Activated naive CD8-positive, alpha-beta T cell (primary cell): ENCODE results near the gene SPG11.
"Not testable (repeated sequence)": the region's sequence is repeated elsewhere in the genome, so short reads cannot be mapped to it uniquely, and the experiment has no call there.

ENCODE experiments used
- H3K27ac Mint-ChIP-seq: one replicate; pipeline ENCODE4 v1.8.0; 2021; ENCODE audit warnings: mixed read lengths
- H3K27me3 Mint-ChIP-seq: one replicate; pipeline ENCODE4 v1.8.0; 2021; ENCODE audit warnings: mixed read lengths
- H3K36me3 Mint-ChIP-seq: one replicate; pipeline ENCODE4 v1.8.0; 2021; ENCODE audit warnings: mixed read lengths
- H3K4me1 Mint-ChIP-seq: one replicate; pipeline ENCODE4 v1.8.0; 2021; ENCODE audit warnings: low read depth, mixed read lengths
- H3K4me3 Mint-ChIP-seq: one replicate; pipeline ENCODE4 v1.8.0; 2021; ENCODE audit warnings: mild to moderate bottlenecking, mixed read lengths
- H3K9me3 Mint-ChIP-seq: one replicate; pipeline ENCODE4 v1.8.0; 2021; ENCODE audit warnings: low read depth, mixed read lengths

SPG11 gene

DNA sequence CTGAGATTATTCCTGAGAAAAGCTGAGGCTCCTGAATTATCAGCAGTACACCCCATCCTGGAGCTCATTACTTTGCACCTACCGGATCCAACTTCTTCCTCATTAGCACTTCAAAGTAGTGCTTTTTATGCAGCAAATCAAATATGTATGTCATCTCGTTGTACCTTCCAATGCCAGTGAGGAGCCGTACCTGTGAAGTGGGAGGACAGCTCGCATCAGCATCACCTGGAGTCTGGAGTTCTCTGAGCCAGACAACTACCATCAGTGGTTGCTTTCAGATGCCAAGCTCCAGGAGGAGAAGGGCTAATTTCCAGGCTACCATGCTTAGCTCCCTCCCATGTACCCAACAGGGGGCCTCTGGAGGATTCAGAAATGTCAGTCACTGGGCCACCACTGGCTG lies 94.1 kb downstream of the SPG11 start:
- Mint-ChIP-seq H3K4me1 (no peaks in the 10 kb centered on the region), H3K9me3 (no peaks in the 10 kb centered on the region), H3K4me3 (no peak overlapping the region), H3K27ac (no peak overlapping the region), H3K27me3 (no peaks in the 10 kb centered on the region), H3K36me3 (peaks cover 14% of the 10 kb centered on the region)

DNA sequence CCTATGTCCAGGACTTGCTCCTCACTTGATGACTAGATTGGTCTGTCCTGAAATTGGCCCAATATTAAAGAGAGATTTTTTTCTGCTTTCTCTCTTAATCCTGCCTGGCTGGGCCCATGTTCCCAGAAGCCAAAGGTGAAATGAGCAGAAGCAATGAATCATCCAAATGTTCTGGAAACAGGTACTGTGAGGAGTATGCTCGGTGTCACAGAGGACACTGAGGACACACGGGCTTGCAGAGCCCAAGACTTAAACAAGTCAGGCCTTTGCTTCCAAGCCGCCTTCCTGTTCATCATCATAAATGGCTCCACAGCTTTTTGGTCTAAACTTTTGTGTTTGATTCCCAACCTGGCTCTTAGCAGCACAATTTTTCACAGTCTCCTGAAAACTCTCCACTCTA lies 95.1 kb downstream of the SPG11 start:
- H3K4me3 Mint-ChIP-seq = no peak overlapping the region
- no peak overlapping the region for H3K27ac Mint-ChIP-seq
- no peaks in the 10 kb centered on the region for H3K9me3 Mint-ChIP-seq
- H3K27me3 Mint-ChIP-seq = no peaks in the 10 kb centered on the region
- H3K36me3 Mint-ChIP-seq = peaks cover 15% of the 10 kb centered on the region
- no peaks in the 10 kb centered on the region for H3K4me1 Mint-ChIP-seq

DNA sequence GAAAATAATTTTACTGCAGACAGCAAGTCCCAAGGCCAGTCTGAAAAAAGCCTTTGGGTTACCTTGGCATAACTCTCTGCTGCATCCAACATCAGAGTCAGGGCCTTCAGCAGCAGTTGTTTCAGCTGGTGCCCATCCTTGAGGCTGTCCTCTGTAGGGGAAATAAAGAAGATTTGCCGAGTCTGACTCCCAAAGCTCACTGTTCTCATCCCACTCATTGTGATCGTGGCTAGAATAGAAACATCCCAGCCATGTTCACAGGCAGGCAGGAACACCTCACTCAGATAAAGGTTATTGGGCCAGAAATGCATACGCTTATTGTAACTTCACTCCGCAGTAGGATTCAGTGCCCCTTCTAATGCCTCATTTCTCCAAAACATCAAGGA lies 97.3 kb downstream of the SPG11 start:
- H3K4me1 Mint-ChIP-seq = peaks cover 4% of the 10 kb centered on the region
- H3K9me3 Mint-ChIP-seq = no peaks in the 10 kb centered on the region
- H3K27ac Mint-ChIP-seq = no peak overlapping the region
- peaks cover 15% of the 10 kb centered on the region for H3K36me3 Mint-ChIP-seq
- H3K4me3 Mint-ChIP-seq = no peak overlapping the region
- H3K27me3 Mint-ChIP-seq = no peaks in the 10 kb centered on the region

DNA sequence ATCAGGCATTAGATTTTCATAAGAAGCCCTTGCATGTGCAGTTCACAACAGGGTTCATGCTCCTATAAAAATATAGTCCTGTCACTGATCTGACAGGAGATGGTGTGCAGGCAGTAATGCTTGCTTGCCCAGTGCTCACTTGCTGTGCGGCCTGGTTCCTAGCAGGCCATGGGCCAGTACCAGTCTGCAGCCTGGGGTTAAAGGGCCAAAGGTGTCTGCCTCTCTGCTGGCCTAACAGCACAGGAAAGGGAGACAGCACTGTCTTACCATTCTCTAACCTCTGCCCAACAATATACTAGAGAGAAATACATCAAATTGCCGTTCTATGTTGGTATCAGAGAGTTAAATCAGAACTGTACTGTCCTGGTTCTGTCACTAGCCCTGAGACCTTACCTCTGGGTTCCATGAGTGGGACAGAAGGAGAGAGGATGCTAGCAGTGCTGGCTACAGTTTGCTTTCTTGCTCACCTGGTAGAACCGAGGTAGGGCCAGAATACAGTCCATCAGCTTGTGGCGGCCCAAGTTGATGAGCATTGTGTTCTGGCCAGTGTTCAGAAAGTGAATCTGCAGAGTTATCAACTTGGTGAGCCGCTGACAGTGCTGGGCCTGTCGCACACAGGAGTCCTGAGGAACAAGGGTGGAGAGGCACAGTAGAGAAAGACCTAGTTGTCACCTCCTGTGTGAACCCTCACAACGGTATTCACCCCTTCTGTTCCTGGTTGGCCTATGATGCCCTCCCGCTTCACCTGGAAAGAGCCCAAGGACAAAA lies 97.9 kb downstream of the SPG11 start:
- Mint-ChIP-seq H3K9me3 (no peaks in the 10 kb centered on the region), H3K27ac (no peak overlapping the region), H3K4me3 (no peak overlapping the region), H3K27me3 (no peaks in the 10 kb centered on the region), H3K36me3 (peaks cover 15% of the 10 kb centered on the region), H3K4me1 (peaks cover 10% of the 10 kb centered on the region)

DNA sequence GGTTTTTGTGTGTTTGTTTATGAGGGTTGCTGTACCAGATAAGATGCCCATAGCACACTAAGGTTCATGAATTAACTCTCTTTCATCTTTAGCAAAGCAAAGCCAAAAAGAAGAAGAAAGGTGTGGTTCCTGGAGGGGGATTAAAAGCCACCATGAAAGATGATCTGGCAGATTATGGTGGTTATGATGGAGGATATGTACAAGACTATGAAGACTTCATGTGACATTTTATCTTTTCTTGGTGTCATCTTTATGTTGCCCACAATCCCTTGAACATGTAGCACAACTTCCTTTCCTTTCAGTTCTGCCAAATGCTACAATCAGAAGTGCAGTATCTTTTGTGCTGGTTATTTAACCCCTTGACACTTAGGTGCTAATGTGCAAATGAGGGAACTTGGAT lies 102.5 kb downstream of the SPG11 start:
- H3K27me3 Mint-ChIP-seq, H3K4me3 Mint-ChIP-seq, H3K9me3 Mint-ChIP-seq: not testable (repeated sequence)
- Mint-ChIP-seq H3K27ac (peak overlapping the region; percentile 78), H3K4me1 (peaks cover 33% of the 10 kb centered on the region), H3K36me3 (peaks cover 18% of the 10 kb centered on the region)

DNA sequence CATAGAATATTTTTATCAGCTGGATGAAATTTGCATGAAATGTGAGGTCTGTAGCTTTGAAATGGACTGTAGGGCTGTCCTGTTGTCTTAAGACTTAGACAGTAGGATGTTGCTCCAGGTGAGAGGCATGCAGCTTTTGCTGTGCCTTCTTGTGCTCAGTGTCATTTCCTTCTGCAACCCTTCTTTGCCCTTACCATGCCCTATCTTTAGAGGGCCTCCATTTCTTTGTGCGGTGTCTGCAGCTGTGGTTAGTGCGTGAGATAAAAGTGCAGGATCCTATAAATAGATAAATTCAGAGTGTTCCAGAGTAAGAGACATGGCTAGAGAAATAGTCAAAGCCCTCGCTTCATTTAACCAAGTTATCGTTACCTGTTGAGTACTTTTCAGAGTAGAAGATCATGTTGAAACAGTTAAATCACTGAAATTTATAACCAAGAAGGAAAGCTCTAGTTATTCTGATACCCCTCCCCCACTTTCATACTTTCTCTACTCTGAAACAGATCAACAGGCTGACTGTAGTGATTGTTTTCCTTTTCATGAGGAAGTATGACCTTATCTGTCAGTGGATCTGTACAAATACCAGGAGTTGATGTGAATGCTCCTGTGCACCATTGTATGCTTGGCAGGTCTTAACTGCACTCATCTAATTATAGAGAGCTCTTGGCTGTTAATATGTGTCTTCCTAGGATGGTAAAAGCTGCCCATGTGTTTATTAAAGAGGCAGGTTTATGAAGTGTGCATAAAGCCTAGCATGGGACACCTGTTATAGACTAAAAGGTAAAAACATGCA lies 108.3 kb downstream of the SPG11 start:
- no peak overlapping the region for H3K4me3 Mint-ChIP-seq
- peak overlapping the region; percentile 58 for H3K27ac Mint-ChIP-seq
- H3K9me3 Mint-ChIP-seq = no peaks in the 10 kb centered on the region
- peaks cover 44% of the 10 kb centered on the region for H3K4me1 Mint-ChIP-seq
- peaks cover 17% of the 10 kb centered on the region for H3K36me3 Mint-ChIP-seq
- no peaks in the 10 kb centered on the region for H3K27me3 Mint-ChIP-seq

DNA sequence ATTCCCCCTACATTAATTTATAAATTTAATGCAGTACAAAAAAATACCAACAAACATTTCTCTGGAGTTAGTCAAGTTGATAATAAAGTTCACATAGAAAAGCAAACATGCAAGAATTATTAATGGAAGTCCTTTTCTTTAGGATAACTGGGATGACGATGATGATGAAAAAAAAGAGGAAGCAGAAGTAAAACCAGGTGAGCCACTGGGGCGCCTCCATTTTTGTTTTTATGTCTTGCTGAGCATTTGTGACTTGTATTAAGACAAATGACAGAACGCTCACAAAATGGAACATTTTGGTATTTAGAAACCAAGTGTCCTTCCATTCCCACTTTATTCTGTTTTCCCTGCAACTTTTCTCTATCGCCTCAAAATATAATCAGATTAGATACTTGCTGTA lies 112.7 kb downstream of the SPG11 start:
- Mint-ChIP-seq H3K4me1 (peaks cover 51% of the 10 kb centered on the region), H3K9me3 (no peaks in the 10 kb centered on the region), H3K27ac (peak overlapping the region; percentile 64), H3K36me3 (peaks cover 10% of the 10 kb centered on the region), H3K4me3 (no peak overlapping the region), H3K27me3 (no peaks in the 10 kb centered on the region)

DNA sequence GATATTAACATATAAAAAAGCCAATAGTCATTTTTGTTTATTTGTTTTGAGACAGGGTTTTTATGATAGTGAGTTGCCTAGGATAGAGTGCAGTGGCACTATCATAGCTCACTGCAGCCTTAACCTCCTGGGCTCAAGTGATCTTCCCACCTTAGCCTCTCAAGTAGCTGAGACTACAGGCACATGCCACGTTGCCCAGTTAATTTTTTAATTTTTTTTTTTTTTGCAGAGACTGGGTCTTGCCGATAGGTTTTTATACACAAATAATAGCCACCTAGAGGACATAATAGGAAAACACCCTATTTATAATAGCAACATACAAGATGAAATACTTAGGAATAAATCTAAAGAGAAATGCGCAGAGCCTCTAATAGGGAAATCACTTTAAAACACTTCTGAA lies 113.2 kb downstream of the SPG11 start:
- no peaks in the 10 kb centered on the region for H3K27me3 Mint-ChIP-seq
- no peak overlapping the region for H3K27ac Mint-ChIP-seq
- no peak overlapping the region for H3K4me3 Mint-ChIP-seq
- H3K9me3 Mint-ChIP-seq = no peaks in the 10 kb centered on the region
- H3K4me1 Mint-ChIP-seq = peaks cover 50% of the 10 kb centered on the region
- peaks cover 6% of the 10 kb centered on the region for H3K36me3 Mint-ChIP-seq

DNA sequence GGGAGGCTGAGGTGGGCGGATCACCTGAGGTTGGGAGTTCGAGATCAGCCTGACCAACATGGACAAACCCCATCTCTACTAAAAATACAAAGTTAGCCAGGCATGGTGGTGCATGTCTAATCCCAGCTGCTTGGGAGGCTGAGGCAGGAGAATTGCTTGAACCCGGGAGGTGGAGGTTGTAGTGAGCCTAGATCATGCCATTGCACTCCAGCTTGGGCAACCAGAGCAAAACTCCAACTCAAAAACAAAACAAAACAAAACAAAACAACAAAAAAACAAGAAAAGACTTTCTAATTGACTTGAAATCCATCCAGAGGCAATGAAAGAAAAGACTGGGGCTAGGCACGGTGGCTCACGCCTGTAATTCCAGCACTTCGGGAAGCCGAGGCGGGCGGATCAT lies 114.3 kb downstream of the SPG11 start:
- H3K4me1 Mint-ChIP-seq = peaks cover 45% of the 10 kb centered on the region
- H3K27me3 Mint-ChIP-seq = not testable (repeated sequence)

DNA sequence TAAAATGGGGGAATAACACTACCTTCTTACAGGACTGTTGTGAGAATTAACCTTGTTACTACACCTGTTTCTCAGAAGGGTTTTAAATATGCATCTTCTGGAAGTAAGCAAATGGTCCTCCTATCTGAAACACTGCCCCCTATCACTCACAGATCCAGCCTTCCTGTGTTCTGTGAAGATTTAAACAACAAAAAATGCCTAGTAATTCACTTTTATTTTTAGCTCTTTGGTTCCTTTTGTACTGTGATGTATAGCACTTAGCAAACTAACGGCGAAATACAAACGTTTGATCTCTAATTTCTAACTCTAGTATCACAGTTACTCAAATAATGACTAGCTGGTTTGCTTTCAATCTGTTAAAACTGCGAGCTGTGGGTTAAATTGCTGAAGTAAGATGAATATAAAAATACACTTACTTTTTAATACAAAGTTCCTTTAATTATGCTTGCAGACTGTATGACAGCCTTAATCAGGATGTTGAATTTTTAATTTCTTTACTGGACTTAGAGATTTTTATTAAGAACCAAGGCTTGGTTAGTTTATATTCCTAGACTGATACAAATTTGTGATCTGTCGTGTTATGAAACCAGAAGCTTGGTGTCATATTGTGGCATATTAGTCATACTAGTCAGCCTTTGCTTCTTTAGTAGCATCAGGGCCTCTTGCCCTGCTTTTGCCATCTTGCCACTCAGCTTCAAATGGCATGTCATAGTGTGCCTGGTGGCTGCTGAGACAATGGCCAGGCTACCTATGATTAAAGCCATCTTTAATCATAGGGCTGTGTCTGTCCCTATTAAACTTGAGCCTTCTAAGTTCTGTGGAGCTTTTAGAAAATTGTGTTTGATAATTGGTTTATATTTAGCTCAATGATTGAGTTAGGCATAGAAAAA lies 117.3 kb downstream of the SPG11 start:
- Mint-ChIP-seq H3K27ac (peak overlapping the region; percentile 95), H3K36me3 (peaks cover 12% of the 10 kb centered on the region), H3K4me1 (peaks cover 67% of the 10 kb centered on the region), H3K27me3 (no peaks in the 10 kb centered on the region), H3K4me3 (peak overlapping the region; percentile 78), H3K9me3 (no peaks in the 10 kb centered on the region)

More for the DNA sequence above, 114.3 kb downstream of the SPG11 start:
- H3K9me3 Mint-ChIP-seq, H3K27ac Mint-ChIP-seq, H3K4me3 Mint-ChIP-seq, H3K36me3 Mint-ChIP-seq: not testable (repeated sequence)

DNA sequence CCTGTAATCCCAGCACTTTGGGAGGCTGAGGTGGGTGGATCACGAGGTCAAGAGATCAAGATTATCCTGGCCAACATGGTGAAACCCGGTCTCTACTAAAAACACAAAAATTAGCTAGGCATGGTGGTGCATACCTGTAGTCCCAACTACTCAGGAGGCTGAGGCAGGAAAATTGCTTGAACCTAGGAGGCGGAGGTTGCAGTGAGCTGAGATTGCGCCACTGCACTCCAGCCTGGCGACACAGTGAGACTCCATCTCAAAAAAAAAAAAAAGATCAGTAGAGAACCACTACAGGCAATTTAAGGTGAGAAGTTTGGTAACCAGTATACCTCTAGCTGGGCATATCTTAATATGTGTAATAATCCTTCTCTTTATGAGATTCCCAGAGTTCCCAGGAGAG lies 118.7 kb downstream of the SPG11 start:
- peaks cover 68% of the 10 kb centered on the region for H3K4me1 Mint-ChIP-seq

DNA sequence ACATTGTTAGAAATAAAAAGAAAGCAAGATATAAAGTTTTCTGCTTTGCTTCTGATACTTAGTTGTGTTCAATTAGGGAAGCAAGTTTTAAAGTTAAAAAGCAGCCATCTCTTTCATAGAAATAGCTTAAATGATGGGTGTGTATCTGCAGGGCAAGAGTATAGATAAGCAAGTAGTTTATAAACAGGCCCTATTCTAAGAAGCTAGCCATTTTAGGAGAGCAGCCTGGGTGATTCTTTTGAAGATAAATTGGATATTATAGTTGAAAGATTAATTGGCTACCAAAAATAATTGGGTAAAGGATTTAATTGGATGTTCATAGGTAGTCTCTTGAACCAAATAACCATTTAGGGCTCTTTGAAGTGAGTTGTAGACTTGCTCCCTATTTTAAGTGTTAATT lies 120.9 kb downstream of the SPG11 start:
- Mint-ChIP-seq H3K27ac (no peak overlapping the region), H3K4me3 (peak overlapping the region; percentile 69), H3K9me3 (no peaks in the 10 kb centered on the region), H3K36me3 (peaks cover 22% of the 10 kb centered on the region), H3K27me3 (no peaks in the 10 kb centered on the region), H3K4me1 (peaks cover 71% of the 10 kb centered on the region)

More for the DNA sequence above, 118.7 kb downstream of the SPG11 start:
- H3K9me3 Mint-ChIP-seq, H3K27me3 Mint-ChIP-seq, H3K27ac Mint-ChIP-seq: not testable (repeated sequence)
- H3K36me3 Mint-ChIP-seq = peaks cover 14% of the 10 kb centered on the region
- peak overlapping the region; percentile 57 for H3K4me3 Mint-ChIP-seq

DNA sequence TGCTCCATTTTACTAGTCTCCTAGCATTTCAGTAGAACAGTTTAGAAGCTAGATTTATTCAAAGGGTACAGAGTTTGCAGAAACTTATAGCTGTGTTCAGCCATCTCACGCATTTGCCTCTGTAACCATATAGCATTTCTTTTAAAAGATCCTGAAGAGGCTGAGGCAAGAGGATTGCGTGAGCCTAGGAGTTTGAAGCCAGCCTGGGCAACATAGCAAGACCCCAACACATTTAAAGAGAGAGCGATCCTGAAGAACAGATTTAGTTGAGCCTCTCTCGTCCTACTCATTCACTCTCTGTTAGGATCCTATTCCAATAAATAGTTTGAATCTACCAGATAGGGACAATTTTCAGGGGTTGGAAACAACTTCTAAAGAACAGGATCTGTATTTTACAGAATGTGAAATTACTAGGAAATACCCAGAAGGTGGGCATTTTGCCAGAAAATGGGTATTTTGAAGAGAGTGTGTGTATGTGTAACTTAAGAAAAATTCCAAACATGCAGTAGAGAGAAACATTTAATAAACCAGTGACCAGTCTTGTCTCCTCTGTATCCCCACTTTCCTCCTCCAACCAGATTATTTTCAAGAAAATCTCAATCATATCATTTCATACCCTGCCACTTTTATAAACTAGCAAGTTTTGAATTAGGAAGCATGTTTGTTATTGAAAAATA lies 122.0 kb downstream of the SPG11 start:
- no peaks in the 10 kb centered on the region for H3K9me3 Mint-ChIP-seq
- peak overlapping the region; percentile 69 for H3K4me3 Mint-ChIP-seq
- H3K27ac Mint-ChIP-seq = no peak overlapping the region
- peaks cover 63% of the 10 kb centered on the region for H3K4me1 Mint-ChIP-seq
- H3K36me3 Mint-ChIP-seq = peaks cover 22% of the 10 kb centered on the region
- H3K27me3 Mint-ChIP-seq = no peaks in the 10 kb centered on the region

DNA sequence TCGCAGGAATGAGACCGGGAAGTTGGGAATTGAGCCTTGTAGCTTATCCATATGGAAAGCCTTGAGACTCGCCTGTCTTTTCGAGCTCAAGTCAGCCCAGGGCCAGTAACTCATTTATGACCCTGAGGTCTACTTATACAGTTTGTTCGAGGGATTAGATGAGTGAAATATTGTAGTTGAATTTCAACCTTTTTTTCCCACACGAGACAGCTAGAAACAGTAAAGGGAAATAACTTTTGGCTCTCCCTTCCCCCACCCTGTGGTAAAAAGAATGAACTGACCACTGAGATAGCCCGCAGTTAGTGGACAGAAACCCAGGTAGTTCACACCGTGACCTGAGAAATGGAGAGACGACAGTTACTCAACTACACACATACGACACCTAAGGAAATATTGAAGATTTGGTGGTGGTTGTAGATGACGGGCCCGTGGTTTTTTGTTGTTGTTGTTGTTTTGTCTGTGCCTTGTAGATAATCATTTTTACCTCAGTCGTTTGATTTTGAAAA lies 125.7 kb downstream of the SPG11 start:
- Mint-ChIP-seq H3K4me3 (peak overlapping the region; percentile 94), H3K27ac (peak overlapping the region; percentile 92), H3K36me3 (peaks cover 17% of the 10 kb centered on the region), H3K9me3 (no peaks in the 10 kb centered on the region), H3K4me1 (peaks cover 57% of the 10 kb centered on the region), H3K27me3 (no peaks in the 10 kb centered on the region)
